Osteocyte (in vitro differentiated cells): ENCODE measurements around the gene WDR33. TPM values are rescaled to one million over a fixed set of nuclear protein-coding genes. Genes with fewer than 3 reads are reported as not detected.

Source experiments
- DNase-seq: peaks from one replicate; pipeline ENCODE4 v3.0.0; 2021; ENCODE audit warnings: mixed read lengths; ENCODE audit not compliant: unreplicated experiment; ENCODE audit errors: extremely low spot score
- H3K27ac Mint-ChIP-seq: one replicate; pipeline ENCODE4 v1.8.0; 2021; ENCODE audit warnings: mild to moderate bottlenecking, mixed read lengths; ENCODE audit not compliant: unreplicated experiment
- H3K27me3 Mint-ChIP-seq: one replicate; pipeline ENCODE4 v1.8.0; 2021; ENCODE audit warnings: mixed read lengths; ENCODE audit not compliant: unreplicated experiment
- H3K36me3 Mint-ChIP-seq: one replicate; pipeline ENCODE4 v1.8.0; 2021; ENCODE audit warnings: mixed read lengths; ENCODE audit not compliant: unreplicated experiment
- H3K4me1 Mint-ChIP-seq: one replicate; pipeline ENCODE4 v1.8.0; 2021; ENCODE audit warnings: mixed read lengths; ENCODE audit not compliant: unreplicated experiment
- H3K4me3 Mint-ChIP-seq: one replicate; pipeline ENCODE4 v1.8.0; 2021; ENCODE audit warnings: mild to moderate bottlenecking, moderate library complexity, mixed read lengths; ENCODE audit not compliant: unreplicated experiment
- H3K9me3 Mint-ChIP-seq: one replicate; pipeline ENCODE4 v1.8.0; 2021; ENCODE audit warnings: mixed read lengths; ENCODE audit not compliant: unreplicated experiment
- total RNA-seq: library from RNA; stranded (reverse); gene quantifications from 2 replicates; pipeline ENCODE4 v1.2.1, GENCODE V29; 2021
- TF ChIP-seq, protein P1 (sequence below): fragments of 200-600 bp; sonication (generic); IDR thresholded peaks from 2 replicates; pipeline ENCODE4 v1.5.0; 2021; ENCODE audit warnings: antibody characterized with exemption, mild to moderate bottlenecking, moderate library complexity

Gene WDR33
- total RNA-seq, 1 donor from 2014 or later: 43.3 TPM

DNA sequence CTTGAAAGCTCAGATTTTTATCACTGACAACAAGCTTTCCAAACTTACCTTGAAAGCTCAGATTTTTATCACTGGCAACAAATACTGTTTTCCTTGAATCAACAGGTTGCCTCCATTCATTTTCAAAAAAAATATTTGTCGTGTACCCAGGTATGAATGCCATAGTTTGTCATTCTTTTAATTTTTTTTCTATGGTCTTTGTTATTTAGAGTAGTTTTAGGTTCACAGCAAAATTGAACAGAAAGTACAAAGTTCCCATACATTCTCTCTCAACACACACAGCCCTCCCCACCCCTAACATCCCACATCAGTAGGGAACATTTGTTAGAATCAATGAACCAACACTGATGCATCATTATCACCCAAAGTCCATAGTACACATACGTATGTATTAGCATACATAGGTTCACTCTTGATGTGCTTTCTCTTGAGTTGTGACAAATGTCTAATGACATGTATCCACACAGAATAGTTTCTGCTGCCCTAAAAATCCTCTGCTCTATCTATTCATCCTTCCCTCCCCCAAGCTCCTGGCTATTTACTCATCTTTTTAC is 25.9 kb downstream of the WDR33 start:
- H3K36me3 Mint-ChIP-seq: no peaks in the 10 kb centered on the region
- H3K4me1 Mint-ChIP-seq: peaks cover 6% of the 10 kb centered on the region
- no peaks in the 10 kb centered on the region for H3K9me3 Mint-ChIP-seq
- no peak for DNase-seq
- no peaks in the 10 kb centered on the region for H3K27me3 Mint-ChIP-seq
- TF ChIP-seq, protein P1, sequence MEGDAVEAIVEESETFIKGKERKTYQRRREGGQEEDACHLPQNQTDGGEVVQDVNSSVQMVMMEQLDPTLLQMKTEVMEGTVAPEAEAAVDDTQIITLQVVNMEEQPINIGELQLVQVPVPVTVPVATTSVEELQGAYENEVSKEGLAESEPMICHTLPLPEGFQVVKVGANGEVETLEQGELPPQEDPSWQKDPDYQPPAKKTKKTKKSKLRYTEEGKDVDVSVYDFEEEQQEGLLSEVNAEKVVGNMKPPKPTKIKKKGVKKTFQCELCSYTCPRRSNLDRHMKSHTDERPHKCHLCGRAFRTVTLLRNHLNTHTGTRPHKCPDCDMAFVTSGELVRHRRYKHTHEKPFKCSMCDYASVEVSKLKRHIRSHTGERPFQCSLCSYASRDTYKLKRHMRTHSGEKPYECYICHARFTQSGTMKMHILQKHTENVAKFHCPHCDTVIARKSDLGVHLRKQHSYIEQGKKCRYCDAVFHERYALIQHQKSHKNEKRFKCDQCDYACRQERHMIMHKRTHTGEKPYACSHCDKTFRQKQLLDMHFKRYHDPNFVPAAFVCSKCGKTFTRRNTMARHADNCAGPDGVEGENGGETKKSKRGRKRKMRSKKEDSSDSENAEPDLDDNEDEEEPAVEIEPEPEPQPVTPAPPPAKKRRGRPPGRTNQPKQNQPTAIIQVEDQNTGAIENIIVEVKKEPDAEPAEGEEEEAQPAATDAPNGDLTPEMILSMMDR: no peak
- H3K27ac Mint-ChIP-seq: no peak overlapping the region
- no peak overlapping the region for H3K4me3 Mint-ChIP-seq

DNA sequence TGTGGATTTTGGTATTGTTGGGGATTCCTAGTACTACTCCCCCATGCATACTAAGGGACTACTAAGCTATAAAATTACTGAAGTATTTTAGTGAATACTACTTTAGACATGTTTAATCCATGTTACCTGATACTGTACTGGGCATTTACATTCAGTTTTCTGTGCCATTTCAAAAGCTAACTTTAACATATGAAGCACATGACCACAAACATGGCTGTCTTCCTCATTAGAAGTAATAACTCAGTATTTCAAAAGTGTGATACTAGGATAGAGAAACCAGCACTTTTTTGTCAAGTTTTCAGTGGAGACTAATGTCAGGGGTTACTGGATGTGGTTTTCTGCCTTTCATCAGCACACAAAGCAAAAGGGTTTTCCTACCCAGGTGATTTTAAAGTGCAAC is 27.9 kb downstream of the WDR33 start:
- Mint-ChIP-seq H3K4me3 (no peak overlapping the region), H3K27me3 (no peaks in the 10 kb centered on the region), H3K36me3 (no peaks in the 10 kb centered on the region), H3K9me3 (no peaks in the 10 kb centered on the region), H3K27ac (no peak overlapping the region), H3K4me1 (peaks cover 9% of the 10 kb centered on the region)
- DNase-seq: no peak
- TF ChIP-seq, protein P1: no peak

DNA sequence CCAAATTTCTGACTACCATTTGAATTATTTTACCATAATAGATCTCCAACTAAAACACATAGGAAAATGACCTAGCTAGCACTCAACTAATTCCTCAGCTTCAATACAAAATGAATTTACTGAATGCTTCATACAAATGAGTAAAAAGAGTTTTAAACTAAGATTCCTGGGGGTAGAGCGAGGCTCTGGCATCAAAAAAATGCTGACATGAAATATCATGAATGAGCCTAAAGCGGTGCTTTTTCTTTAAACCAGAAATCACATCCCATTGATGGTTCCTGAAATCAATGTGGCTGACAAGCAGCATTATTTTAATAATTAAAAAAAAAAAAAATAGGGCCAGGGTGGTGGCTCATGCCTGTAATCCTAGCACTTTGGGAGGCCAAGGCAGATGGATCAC is 32.1 kb downstream of the WDR33 start:
- no peak overlapping the region for H3K4me3 Mint-ChIP-seq
- no peaks in the 10 kb centered on the region for H3K27me3 Mint-ChIP-seq
- no peak for DNase-seq
- TF ChIP-seq, protein P1: no peak
- H3K27ac Mint-ChIP-seq: no peak overlapping the region
- no peaks in the 10 kb centered on the region for H3K36me3 Mint-ChIP-seq
- peaks cover 14% of the 10 kb centered on the region for H3K4me1 Mint-ChIP-seq
- H3K9me3 Mint-ChIP-seq: no peaks in the 10 kb centered on the region

DNA sequence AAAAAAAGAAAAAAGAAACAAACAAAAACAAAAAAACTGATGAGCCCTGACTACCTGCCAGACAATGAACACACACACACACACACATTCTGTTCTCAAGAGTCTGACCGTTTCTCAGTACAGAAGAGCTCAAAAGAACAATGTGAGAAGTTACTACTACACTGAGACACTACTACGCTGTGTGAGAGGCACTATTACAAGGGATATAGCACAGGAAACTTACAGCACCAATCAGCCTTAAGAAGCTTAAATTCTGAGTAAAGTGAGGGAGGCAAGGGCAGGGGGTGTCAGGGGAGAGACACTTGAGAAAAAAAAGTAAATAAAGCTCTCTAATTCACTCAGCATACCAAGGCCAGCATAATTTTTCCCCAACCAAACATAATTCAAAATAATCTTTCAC is 32.5 kb downstream of the WDR33 start:
- Mint-ChIP-seq H3K27me3 (no peaks in the 10 kb centered on the region), H3K4me1 (peaks cover 14% of the 10 kb centered on the region), H3K27ac (no peak overlapping the region), H3K4me3 (no peak overlapping the region), H3K9me3 (no peaks in the 10 kb centered on the region), H3K36me3 (no peaks in the 10 kb centered on the region)
- TF ChIP-seq, protein P1: no peak
- no peak for DNase-seq

DNA sequence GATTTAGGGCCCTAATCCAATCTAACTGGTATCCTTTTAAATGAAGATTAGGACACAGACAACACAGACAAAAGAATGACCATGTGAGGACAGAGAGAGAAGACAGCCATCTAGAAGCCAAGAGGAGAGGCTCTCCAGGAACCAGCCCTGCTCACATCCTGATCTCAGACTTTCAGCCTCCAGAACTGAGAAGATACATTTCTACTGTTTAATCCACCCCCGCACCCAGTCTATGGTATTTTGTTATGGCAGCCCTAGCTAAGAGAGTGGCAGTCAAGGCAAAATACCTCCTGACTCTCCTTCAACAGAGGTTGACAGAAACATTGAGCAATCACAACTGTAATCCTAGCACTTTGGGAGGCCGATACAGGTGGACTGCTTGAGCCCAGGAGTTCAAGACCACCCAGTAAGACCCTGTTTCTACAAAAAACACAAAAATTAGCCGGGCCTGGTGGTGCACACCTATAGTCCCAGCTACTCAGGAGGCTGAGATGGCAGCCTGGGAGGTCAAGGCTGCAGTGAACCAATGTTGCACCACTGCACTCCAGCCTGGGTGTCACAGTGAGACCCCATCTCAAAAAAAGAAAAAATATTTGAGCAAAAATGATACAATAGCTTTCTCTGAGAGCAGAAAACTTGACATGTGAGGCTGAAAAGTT is 34.7 kb downstream of the WDR33 start:
- no peak for DNase-seq
- H3K4me1 Mint-ChIP-seq: peaks cover 23% of the 10 kb centered on the region
- no peaks in the 10 kb centered on the region for H3K27me3 Mint-ChIP-seq
- TF ChIP-seq, protein P1: no peak
- H3K4me3 Mint-ChIP-seq: no peak overlapping the region
- peak overlapping the region; percentile 29 for H3K27ac Mint-ChIP-seq
- no peaks in the 10 kb centered on the region for H3K9me3 Mint-ChIP-seq
- no peaks in the 10 kb centered on the region for H3K36me3 Mint-ChIP-seq
